Gastroesophageal sphincter (tissue), 4 donors: Measurements from ENCODE around the gene SLC35F1. TPM values are rescaled to one million over a fixed set of nuclear protein-coding genes. Genes with fewer than 3 reads are reported as not detected.
"Not testable (repeated sequence)": the region's sequence is repeated elsewhere in the genome, so short reads cannot be mapped to it uniquely, and the experiment has no call there.

Experiments used
- ATAC-seq: fragments of 150-250 bp; one replicate; pipeline ENCODE4 v1.9.1; 2016; ENCODE audit warnings: mild to moderate bottlenecking, moderate library complexity
- H3K27ac ChIP-seq, 4 donors: fragments of 200-600 bp; sonication (generic) in 3 of 4; 1 replicate in 3 of 4; 2 replicates in 1 of 4; pipeline ENCODE4 v1.5.1; 2016 to 2019
- H3K27me3 ChIP-seq: fragments of 200-600 bp; sonication (generic); one replicate; pipeline ENCODE4 v1.5.1; 2019
- H3K36me3 ChIP-seq, 2 donors: fragments of 200-600 bp; sonication (generic); one replicate each; pipeline ENCODE4 v1.5.1; 2019; ENCODE audit warnings: control low read depth in 1 of 2
- H3K4me1 ChIP-seq, 3 donors: fragments of 200-600 bp; sonication (generic); 1 replicate in 2 of 3; 2 replicates in 1 of 3; pipeline ENCODE4 v1.5.1; 2016 to 2019; ENCODE audit warnings: control low read depth in 2 of 3
- H3K4me3 ChIP-seq, 2 donors: fragments of 200-600 bp; sonication (generic); one replicate each; pipeline ENCODE4 v1.5.1; 2019; ENCODE audit warnings: mild to moderate bottlenecking in 1 of 2, moderate library complexity in 1 of 2
- H3K9me3 ChIP-seq, 3 donors: fragments of 200-600 bp; sonication (generic); one replicate each; pipeline ENCODE4 v1.5.1; 2017 to 2019; ENCODE audit warnings: control low read depth in 2 of 3
- EP300 ChIP-seq: sonication (generic); formaldehyde crosslinking; IDR thresholded peaks from one replicate; pipeline ENCODE4 v1.6.1; 2017; ENCODE audit warnings: antibody characterized with exemption, mild to moderate bottlenecking
- POLR2A ChIP-seq, 2 donors: fragments of 450-650 bp; IDR thresholded peaks; one replicate each; pipeline ENCODE4 v1.6.1; 2017; ENCODE audit warnings: antibody characterized with exemption in 2 of 2, mild to moderate bottlenecking in 2 of 2, moderate library complexity in 1 of 2
- POLR2AphosphoS5 ChIP-seq: sonication (generic); formaldehyde crosslinking; IDR thresholded peaks from one replicate; pipeline ENCODE4 v1.6.1; 2017; ENCODE audit warnings: antibody characterized with exemption
- WGBS, 2 donors: methylation state at CpG; one replicate each; pipeline ENCODE4 v1.1.5; 2018; ENCODE audit warnings: low coverage in 1 of 2; 5-methylcytosine and 5-hydroxymethylcytosine counted together
- total RNA-seq, 4 donors: library from RNA; depleted of rRNA; stranded (reverse); fragments of >200 nt; gene quantifications; one replicate each; pipeline ENCODE4 v1.1.0, GENCODE V29; 2016
- TF ChIP-seq, protein P1 (sequence below), 4 experiments: fragments of 200-600 bp in 2 of 4; fragments of 450-650 bp in 2 of 4; sonication (generic) in 1 of 4; IDR thresholded peaks; one replicate each; pipeline ENCODE4 v1.5.1; 2017 to 2019; ENCODE audit warnings: antibody characterized with exemption in 4 of 4, mild to moderate bottlenecking in 2 of 4, moderate library complexity in 2 of 4

SLC35F1 gene
- total RNA-seq, 4 donors from 2014 or later: 4.3 to 7.4 (median 5.9) TPM

DNA sequence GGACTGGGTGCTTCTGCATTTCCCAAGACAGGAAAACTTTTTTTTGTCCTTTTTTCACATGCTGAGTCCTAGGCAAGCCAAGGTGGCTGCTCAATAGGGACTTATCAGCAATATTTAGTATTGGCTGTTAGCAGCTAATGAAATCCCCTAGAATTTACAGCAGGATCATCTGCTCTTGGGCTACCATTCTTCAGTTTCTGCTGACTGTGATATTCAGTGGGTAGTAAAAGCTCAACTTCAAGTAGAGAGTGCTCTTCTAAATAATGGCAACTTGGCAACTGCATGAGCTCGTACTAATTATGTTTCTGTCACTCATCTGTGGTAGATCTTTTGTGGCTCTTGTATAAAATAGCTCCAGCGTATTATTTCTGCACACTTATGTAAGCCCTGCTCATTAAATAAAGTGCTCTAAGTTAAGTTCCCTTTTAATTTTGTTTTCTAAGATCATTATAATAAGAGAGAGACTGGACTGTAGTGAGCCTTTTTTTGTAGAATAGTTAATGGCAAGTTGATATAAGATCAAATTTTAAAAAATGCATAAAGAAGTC lies 110.3 kb downstream of the SLC35F1 start:
- no peak for TF ChIP-seq POLR2AphosphoS5
- TF ChIP-seq, protein P1, sequence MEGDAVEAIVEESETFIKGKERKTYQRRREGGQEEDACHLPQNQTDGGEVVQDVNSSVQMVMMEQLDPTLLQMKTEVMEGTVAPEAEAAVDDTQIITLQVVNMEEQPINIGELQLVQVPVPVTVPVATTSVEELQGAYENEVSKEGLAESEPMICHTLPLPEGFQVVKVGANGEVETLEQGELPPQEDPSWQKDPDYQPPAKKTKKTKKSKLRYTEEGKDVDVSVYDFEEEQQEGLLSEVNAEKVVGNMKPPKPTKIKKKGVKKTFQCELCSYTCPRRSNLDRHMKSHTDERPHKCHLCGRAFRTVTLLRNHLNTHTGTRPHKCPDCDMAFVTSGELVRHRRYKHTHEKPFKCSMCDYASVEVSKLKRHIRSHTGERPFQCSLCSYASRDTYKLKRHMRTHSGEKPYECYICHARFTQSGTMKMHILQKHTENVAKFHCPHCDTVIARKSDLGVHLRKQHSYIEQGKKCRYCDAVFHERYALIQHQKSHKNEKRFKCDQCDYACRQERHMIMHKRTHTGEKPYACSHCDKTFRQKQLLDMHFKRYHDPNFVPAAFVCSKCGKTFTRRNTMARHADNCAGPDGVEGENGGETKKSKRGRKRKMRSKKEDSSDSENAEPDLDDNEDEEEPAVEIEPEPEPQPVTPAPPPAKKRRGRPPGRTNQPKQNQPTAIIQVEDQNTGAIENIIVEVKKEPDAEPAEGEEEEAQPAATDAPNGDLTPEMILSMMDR (IDR thresholded peaks at IDR 0.05): no peak
- no peak for TF ChIP-seq POLR2A (IDR thresholded peaks at IDR 0.05)
- no peak for TF ChIP-seq EP300
- WGBS, 2 donors: 27 to 44% methylated on average over 2 of the region's 2 CpGs
- ATAC-seq: no peak

DNA sequence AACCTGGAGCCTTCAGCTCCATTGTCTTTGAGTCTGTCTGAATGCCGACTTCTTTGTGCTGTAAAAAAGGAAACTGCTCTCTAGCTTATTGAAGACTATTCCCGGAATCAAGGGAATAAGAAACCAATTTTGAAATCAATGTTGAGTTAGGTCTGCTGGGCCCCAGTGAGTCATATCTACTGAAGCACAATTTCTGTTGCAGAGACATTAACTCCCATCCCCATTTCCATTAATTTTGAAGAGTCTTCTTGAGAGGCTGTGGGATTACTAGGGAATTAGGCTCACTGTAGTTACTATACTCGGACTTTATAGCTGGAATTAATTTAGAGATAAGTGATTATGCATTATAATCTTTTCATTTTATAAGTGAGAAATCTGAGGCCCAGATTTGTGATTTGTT lies 116.7 kb downstream of the SLC35F1 start:
- no peaks in the 10 kb centered on the region for H3K4me1 ChIP-seq
- ATAC-seq: no peak
- 80 to 92% methylated on average over 3 of the region's 3 CpGs for WGBS, 2 donors
- no peaks in the 10 kb centered on the region for H3K27me3 ChIP-seq
- H3K36me3 ChIP-seq: no peaks in the 10 kb centered on the region
- H3K9me3 ChIP-seq: no peaks in the 10 kb centered on the region
- H3K4me3 ChIP-seq: no peak overlapping the region
- H3K27ac ChIP-seq: no peak overlapping the region
- TF ChIP-seq POLR2A (IDR thresholded peaks at IDR 0.05) (no peak), POLR2AphosphoS5 (no peak), EP300 (no peak)
- TF ChIP-seq, protein P1 (IDR thresholded peaks at IDR 0.05): no peak

More for the DNA sequence above, 110.3 kb downstream of the SLC35F1 start:
- Histone ChIP-seq H3K4me1 (no peaks in the 10 kb centered on the region), H3K36me3 (no peaks in the 10 kb centered on the region), H3K4me3 (no peak overlapping the region), H3K27me3 (no peaks in the 10 kb centered on the region), H3K9me3 (no peaks in the 10 kb centered on the region), H3K27ac (no peak overlapping the region)

DNA sequence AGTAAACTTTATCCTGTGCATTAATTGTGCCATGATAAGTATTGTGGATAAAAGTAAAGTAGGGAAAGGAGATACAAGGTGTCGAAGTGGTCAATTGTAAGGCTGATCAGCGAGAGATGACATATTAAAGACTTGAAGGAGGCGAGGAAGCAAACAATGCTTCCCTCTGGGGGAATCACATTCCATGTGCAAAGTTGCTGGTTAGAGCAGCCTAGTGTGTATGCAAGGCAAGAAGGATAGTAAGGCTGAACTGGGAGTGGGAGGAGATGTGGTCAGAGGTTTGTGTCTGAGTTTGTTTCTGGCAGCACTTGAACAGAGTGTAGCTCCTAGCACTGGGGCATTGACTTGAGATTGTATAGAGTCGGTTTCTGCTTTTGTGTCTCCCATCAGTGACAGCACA lies 122.9 kb downstream of the SLC35F1 start:
- peaks cover 0 to 8% (median 0%) of the 10 kb centered on the region in 3 donors for H3K9me3 ChIP-seq
- TF ChIP-seq POLR2A (IDR thresholded peaks at IDR 0.05) (no peak), EP300 (no peak), POLR2AphosphoS5 (no peak)
- TF ChIP-seq, protein P1 (IDR thresholded peaks at IDR 0.05): no peak
- ATAC-seq: no peak
- WGBS, 2 donors: 77 to 92% methylated on average over 4 of the region's 4 CpGs
- no peaks in the 10 kb centered on the region for H3K36me3 ChIP-seq
- no peak overlapping the region for H3K27ac ChIP-seq
- no peaks in the 10 kb centered on the region for H3K27me3 ChIP-seq
- no peak overlapping the region for H3K4me3 ChIP-seq
- no peaks in the 10 kb centered on the region for H3K4me1 ChIP-seq

DNA sequence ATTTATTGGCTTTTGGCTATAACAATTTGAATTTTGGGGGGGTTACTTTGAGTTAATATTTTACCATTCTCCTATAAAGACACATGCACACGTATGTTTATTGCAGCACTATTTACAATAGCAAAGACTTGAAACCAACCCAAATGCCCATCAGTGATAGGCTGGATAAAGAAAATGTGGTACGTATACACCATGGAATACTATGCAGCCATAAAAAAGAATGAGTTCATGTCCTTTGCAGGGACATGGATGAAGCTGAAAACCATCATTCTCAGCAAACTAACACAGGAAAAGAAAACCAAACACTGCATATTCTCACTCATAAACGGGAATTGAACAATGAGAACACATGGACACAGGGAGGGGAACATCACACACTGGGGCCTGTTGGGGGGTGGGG lies 130.4 kb downstream of the SLC35F1 start:
- not testable (repeated sequence) for ATAC-seq, H3K36me3 ChIP-seq, H3K27me3 ChIP-seq, H3K27ac ChIP-seq, H3K4me3 ChIP-seq, H3K4me1 ChIP-seq
- 79 to 90% methylated on average over 3 of the region's 3 CpGs for WGBS, 2 donors
- peaks cover 0 to 16% (median 0%) of the 10 kb centered on the region in 3 donors for H3K9me3 ChIP-seq

DNA sequence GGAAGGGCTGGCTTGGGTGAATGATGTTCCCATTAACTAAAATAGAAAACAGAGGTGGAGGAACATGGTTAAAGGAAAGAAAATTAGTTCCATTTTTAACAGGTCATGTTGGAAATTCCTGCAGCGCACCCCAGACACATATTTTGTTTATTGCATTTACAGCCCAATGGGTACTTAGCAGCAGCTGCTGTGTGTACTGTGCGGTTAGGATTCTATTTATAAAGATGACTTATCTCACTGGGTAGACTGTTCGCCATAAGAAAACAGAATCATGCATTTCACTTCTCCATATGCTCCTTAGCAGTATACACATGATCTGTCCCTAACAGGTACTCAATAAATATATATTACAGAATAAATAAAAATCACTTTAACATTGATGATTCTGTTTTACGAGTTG lies 135.8 kb downstream of the SLC35F1 start:
- TF ChIP-seq, protein P1 (IDR thresholded peaks at IDR 0.05): no peak
- TF ChIP-seq EP300 (no peak), POLR2A (IDR thresholded peaks at IDR 0.05) (no peak), POLR2AphosphoS5 (no peak)
- Histone ChIP-seq H3K27ac (no peak overlapping the region), H3K36me3 (no peaks in the 10 kb centered on the region), H3K9me3 (no peaks in the 10 kb centered on the region), H3K4me1 (no peaks in the 10 kb centered on the region), H3K4me3 (no peak overlapping the region), H3K27me3 (no peaks in the 10 kb centered on the region)
- ATAC-seq: no peak
- 81 to 86% methylated on average over 4 of the region's 4 CpGs for WGBS, 2 donors
